Small intestine (tissue), 7 donors: Measurements from ENCODE around the gene ZGRF1. TPM values are rescaled to one million over a fixed set of nuclear protein-coding genes. Genes with fewer than 3 reads are reported as not detected.
A peak's percentile ranks its signal among the peaks of the same experiment; 100 is the strongest.
"Not testable (repeated sequence)": the region's sequence is repeated elsewhere in the genome, so short reads cannot be mapped to it uniquely, and the experiment has no call there.

ENCODE experiments used
- DNase-seq, 2 donors: peaks; one replicate each; pipeline versions ENCODE4 v3.0.0 to v3.0.0-alpha.2; 2013
- FAIRE-seq: peaks from 2 replicates; lab custom pipeline; 2012; peaks lifted over from hg19 to GRCh38; lab: Jason Lieb, UNC
- H3K27ac ChIP-seq, 3 donors: one replicate each; pipeline ENCODE4 v1.5.1; 2013; ENCODE audit warnings: low read length in 2 of 3, mild to moderate bottlenecking in 2 of 3, control low read depth in 1 of 3, inconsistent platforms in 1 of 3, low read depth in 1 of 3, moderate library complexity in 1 of 3
- H3K27me3 ChIP-seq, 3 donors: one replicate each; pipeline ENCODE4 v1.6.1; 2013; ENCODE audit warnings: low read length in 3 of 3, inconsistent platforms in 1 of 3; ENCODE audit not compliant: control insufficient read depth in 3 of 3, insufficient read depth in 3 of 3
- H3K36me3 ChIP-seq, 3 donors: one replicate each; pipeline ENCODE4 v1.6.1; 2013; ENCODE audit warnings: low read length in 3 of 3, inconsistent platforms in 1 of 3, low read depth in 1 of 3, mild to moderate bottlenecking in 1 of 3, moderate library complexity in 1 of 3; ENCODE audit not compliant: control insufficient read depth in 3 of 3, insufficient read depth in 2 of 3
- H3K4me1 ChIP-seq, 3 donors: one replicate each; pipeline ENCODE4 v1.6.1; 2013; ENCODE audit warnings: low read length in 2 of 3, inconsistent platforms in 1 of 3, low read depth in 1 of 3, mild to moderate bottlenecking in 1 of 3, moderate library complexity in 1 of 3; ENCODE audit not compliant: control insufficient read depth in 3 of 3, insufficient read depth in 2 of 3
- H3K4me3 ChIP-seq, 3 donors: one replicate each; pipeline ENCODE4 v1.5.1; 2013; ENCODE audit warnings: low read length in 3 of 3, control low read depth in 1 of 3, inconsistent platforms in 1 of 3, low read depth in 1 of 3, mild to moderate bottlenecking in 1 of 3, moderate library complexity in 1 of 3
- H3K9me3 ChIP-seq, 2 donors: one replicate each; pipeline ENCODE4 v1.6.1; 2013; ENCODE audit warnings: low read depth in 1 of 2, low read length in 1 of 2; ENCODE audit not compliant: control insufficient read depth in 2 of 2, insufficient read depth in 1 of 2
- WGBS, 3 donors: extraction: QIAGEN DNeasy Blood & Tissue Kit; methylation state at CpG; one replicate each; pipeline ENCODE4 v1.1.7; 2013; 5-methylcytosine and 5-hydroxymethylcytosine counted together
- polyA plus RNA-seq, 4 donors: library from polyadenylated mRNA; stranded (reverse) in 3 of 4; unstranded in 1 of 4; fragments of 200-250 nt in 3 of 4; fragments of 120-200 nt in 1 of 4; gene quantifications; one replicate each; pipeline versions ENCODE4 v1.2.1 to v1.2.3, GENCODE V29; 2013
- donor health status: healthy with polysubstance abuse.
- donor health status: control.
- donor health status: control.
- donor health status: Bipolar disorder and iron deficiency.
- donor health status: healthy.

The ZGRF1 gene
- polyA plus RNA-seq, 4 donors: 1.3 to 7.1 (median 2.0) TPM

GRCh38 chr4:112532267-112532666 lies 104.4 kb downstream of the ZGRF1 start:
- Histone ChIP-seq H3K4me1 (no peaks in the 10 kb centered on the region), H3K4me3 (no peak overlapping the region), H3K9me3 (no peaks in the 10 kb centered on the region), H3K36me3 (no peaks in the 10 kb centered on the region), H3K27ac (no peak overlapping the region), H3K27me3 (peaks cover 0 to 4% (median 0%) of the 10 kb centered on the region in 3 donors)
- FAIRE-seq: no peak
- WGBS, 3 donors: 55 to 79% (median 59%) methylated on average over 3 of the region's 3 CpGs
- DNase-seq: no peak

DNA sequence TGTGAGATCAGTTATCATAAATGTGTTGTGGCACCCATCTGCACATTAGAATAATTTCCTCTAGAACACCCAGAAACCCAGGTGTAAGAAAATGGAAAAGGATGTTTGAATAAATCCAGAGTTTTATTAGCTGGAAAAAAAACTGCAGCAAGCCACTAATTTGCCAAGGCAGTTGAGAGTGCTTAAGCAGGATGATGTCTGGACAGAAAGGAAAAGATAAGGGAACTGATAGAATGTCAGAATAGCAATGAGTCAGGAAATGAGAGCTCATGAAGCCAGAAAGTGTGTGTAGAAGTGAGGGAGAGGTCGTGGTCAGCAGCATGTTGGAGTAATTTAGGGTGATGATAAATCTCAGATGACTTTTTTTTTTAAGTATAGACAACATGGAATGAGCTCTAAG lies 105.6 kb downstream of the ZGRF1 start:
- H3K4me1 ChIP-seq: no peaks in the 10 kb centered on the region
- H3K4me3 ChIP-seq: no peak overlapping the region
- FAIRE-seq (no peak), DNase-seq (no peak)
- no peaks in the 10 kb centered on the region for H3K9me3 ChIP-seq
- 0 to 29% (median 14%) methylated on average over 1 of the region's 1 CpG for WGBS, 3 donors
- no peaks in the 10 kb centered on the region for H3K36me3 ChIP-seq
- peaks cover 0 to 7% (median 2%) of the 10 kb centered on the region in 3 donors for H3K27me3 ChIP-seq
- H3K27ac ChIP-seq: no peak overlapping the region

GRCh38 chr4:112526061-112526460 lies 110.6 kb downstream of the ZGRF1 start:
- Histone ChIP-seq H3K27me3 (peaks cover 0 to 52% (median 24%) of the 10 kb centered on the region in 3 donors), H3K4me1 (peaks cover 0 to 8% (median 2%) of the 10 kb centered on the region in 3 donors), H3K27ac (no peak overlapping the region), H3K36me3 (no peaks in the 10 kb centered on the region), H3K9me3 (peaks cover 0 to 10% of the 10 kb centered on the region in 2 donors), H3K4me3 (no peak overlapping the region)
- 31 to 53% (median 45%) methylated on average over 1 of the region's 1 CpG for WGBS, 3 donors
- DNase-seq (no peak), FAIRE-seq (no peak)

DNA sequence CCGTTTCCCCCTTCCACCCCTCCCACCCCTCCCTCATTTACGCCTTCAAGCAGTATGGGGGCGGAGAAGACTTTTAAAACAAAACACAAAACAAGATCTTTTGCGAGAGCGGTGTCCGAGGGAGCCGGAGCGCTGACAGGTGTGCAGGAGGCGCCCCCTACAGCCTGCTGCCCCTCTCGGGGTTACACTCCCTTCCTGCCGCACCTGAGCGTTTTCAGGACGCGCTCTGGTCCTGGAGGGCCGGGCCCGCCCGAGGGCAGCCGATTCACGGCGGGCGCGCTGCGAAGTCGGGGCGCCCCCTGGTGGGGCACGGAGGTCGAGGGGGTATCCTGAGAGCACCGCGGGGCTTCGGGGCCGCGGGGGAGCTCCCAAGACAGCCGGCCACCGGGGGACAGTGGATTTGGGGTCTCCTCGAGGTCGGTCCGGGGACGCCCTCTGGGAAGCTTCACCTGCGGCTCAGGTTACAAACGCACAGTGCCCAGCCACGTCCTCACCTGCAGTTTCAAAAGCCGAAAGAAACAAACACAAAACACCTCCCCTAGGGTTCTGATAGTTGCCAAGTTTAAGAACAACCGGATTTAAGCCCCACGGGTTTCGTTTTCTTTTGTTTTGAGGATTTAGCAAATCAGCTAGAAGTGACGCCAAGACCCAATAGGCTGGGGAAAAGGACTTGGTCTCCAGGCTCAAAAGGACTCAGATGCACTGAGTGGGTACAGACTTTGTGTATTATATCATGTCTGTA lies 112.8 kb downstream of the ZGRF1 start:
- no peak overlapping the region for H3K27ac ChIP-seq
- FAIRE-seq (no peak), DNase-seq (peak; percentile 50 to 73)
- peaks cover 0 to 8% (median 2%) of the 10 kb centered on the region in 3 donors for H3K4me1 ChIP-seq
- H3K4me3 ChIP-seq: peak overlapping the region in 2 of 3 donors; percentile 4 to 47
- WGBS, 3 donors: 1 to 3% (median 1%) methylated on average over 35 to 46 of the region's 46 CpGs
- H3K9me3 ChIP-seq: peaks cover 0 to 17% of the 10 kb centered on the region in 2 donors
- H3K27me3 ChIP-seq: peaks cover 3 to 69% (median 38%) of the 10 kb centered on the region in 3 donors
- no peaks in the 10 kb centered on the region for H3K36me3 ChIP-seq

DNA sequence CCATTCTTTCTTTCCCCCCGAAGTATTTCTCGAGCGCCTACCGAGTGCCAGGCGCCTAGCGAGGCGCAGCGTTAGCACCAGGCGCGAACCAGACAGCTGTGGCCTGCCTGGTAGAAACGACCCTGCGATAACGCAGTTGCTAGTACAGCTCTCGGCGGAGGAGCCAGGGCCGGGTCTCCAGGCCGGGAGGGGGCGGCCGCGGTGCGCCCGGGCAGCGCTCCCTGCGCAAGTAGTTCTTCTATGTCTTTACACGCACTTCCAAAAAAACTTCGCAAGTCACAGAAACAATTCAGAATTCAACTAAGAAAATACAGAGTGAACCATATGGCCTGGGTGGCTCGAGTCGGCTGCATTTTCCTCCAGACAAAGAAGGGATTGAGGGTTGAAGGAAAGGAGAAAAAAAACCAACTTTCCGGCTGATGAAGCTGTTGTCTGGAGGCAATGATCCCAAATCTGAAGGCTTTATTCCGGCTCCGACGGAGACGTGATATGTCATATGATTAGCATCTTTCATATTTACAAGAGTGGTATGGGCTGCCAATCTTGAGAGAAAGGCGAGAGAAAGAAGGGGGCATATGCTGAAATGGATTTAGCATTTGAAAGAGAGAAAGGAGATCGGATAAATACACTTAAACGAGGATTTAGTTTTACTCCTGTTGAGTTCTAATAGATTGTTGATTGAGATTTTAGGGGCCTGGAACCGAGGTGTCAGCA lies 113.5 kb downstream of the ZGRF1 start:
- no peak for FAIRE-seq
- peak in 1 of 2 donors; percentile 48 for DNase-seq
- H3K4me3 ChIP-seq: peak overlapping the region in 2 of 3 donors; percentile 8 to 47

DNA sequence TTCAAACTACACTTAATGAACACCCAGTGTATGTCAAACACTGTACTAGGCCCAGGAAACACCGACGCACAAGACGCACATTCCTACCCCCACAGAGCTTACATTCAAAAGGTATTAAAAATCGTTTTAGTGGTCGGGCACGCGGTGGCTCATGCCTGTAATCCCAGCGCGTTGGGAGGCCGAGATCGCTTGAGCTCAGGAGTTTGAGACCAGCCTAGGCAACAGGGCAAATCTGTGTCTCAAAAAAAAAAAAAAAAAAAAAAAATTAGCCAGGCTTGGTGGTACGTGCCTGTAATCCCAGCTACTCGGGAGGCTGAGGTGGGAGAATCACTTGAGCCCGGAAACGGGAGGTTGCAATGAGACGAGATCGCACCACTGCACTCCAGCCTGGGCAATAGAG lies 114.3 kb downstream of the ZGRF1 start:
- FAIRE-seq: not testable (repeated sequence)

More for the DNA sequence above, 113.5 kb downstream of the ZGRF1 start:
- Histone ChIP-seq H3K27me3 (peaks cover 3 to 76% (median 38%) of the 10 kb centered on the region in 3 donors), H3K36me3 (no peaks in the 10 kb centered on the region), H3K9me3 (peaks cover 0 to 17% of the 10 kb centered on the region in 2 donors), H3K4me1 (peaks cover 0 to 8% (median 2%) of the 10 kb centered on the region in 3 donors), H3K27ac (no peak overlapping the region)
- 4 to 5% (median 4%) methylated on average over 37 of the region's 37 CpGs for WGBS, 3 donors

GRCh38 chr4:112521123-112522023 lies 115.3 kb downstream of the ZGRF1 start:
- 6 to 12% (median 6%) methylated on average over 30 of the region's 30 CpGs for WGBS, 3 donors
- H3K27me3 ChIP-seq: peaks cover 6 to 89% (median 48%) of the 10 kb centered on the region in 3 donors
- H3K36me3 ChIP-seq: no peaks in the 10 kb centered on the region
- FAIRE-seq (no peak), DNase-seq (peak in 1 of 2 donors; percentile 24)
- peaks cover 5 to 14% (median 9%) of the 10 kb centered on the region in 3 donors for H3K4me1 ChIP-seq
- no peak overlapping the region for H3K4me3 ChIP-seq
- peaks cover 0 to 18% of the 10 kb centered on the region in 2 donors for H3K9me3 ChIP-seq
- H3K27ac ChIP-seq: no peak overlapping the region

More for the DNA sequence above, 114.3 kb downstream of the ZGRF1 start:
- peaks cover 0 to 17% of the 10 kb centered on the region in 2 donors for H3K9me3 ChIP-seq
- not testable (repeated sequence) for H3K27ac ChIP-seq, DNase-seq, H3K4me1 ChIP-seq, H3K4me3 ChIP-seq, H3K36me3 ChIP-seq
- peaks cover 3 to 82% (median 39%) of the 10 kb centered on the region in 3 donors for H3K27me3 ChIP-seq
- 10 to 27% (median 10%) methylated on average over 17 of the region's 17 CpGs for WGBS, 3 donors
